Stimulated activated CD4-positive, alpha-beta T cell treated with anti-CD3 and anti-CD28 coated beads, Interleukin-2, amount 100 ng/mL, for 24 hours (primary cell): ENCODE measurements around the gene CGN.

Experiments used
- DNase-seq, 2 donors: peaks; one replicate each; pipeline ENCODE4 v3.0.0-alpha.2; 2020

CGN gene

GRCh38 chr1:151549199-151549598, 38.0 kb downstream of the CGN start:
- DNase-seq = no peak

DNA sequence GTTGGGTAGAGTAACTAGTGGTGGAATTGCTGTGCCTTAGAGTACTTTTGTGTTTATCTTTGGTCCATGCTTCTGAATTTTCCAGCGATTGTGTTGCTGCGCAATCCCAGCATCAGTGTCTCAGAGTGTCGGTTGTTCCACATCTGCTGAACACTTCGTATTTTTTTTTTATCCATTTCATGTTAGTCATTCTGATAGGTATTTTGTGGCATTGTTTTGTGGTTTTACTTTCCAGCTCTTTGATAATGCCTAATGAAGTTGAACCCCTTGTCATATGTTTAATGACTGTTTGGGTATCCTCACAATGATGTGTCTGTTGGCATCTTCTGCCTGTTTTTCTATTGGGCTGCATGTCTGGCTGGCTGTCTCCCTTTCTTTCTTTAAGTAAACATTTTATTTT, 42.5 kb downstream of the CGN start:
- no peak for DNase-seq

DNA sequence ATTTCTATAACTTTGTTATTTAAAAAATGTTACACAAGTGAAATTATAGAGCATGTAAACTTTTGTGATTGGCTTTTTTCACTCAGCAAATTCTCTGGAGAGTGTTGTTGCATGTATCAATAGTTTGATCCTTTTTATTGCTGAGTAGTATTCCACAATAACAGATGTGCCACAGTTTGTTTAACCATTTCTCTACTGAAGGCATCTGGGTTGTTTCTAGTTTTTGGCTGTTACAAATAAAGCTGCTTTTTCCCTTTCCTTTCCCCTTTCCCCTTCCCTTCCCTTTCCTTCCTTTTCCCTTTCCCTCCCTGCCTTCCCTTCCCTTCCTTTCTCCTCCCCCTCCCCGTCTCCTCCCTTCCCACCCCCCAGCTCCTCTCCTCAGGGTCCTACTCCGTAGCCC, 44.9 kb downstream of the CGN start:
- no peak for DNase-seq

DNA sequence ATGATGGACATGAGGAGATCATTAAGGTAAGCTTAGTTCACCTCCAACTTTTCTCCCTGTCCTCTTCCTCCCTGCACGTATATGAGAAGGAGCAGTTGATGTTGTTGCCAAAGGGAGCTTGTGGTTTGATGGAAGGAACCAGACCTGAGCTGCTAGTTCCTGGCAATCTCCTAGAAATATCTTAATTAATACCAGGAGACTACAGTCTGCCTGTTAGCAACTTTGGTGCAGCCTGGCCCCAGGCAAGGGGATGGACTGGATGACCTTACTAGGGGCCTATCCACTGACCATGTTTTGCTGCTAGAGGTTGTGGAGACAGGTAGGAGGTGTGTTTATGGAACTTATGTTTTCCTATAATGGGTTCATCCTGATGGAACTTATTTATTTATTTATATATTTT, 51.5 kb downstream of the CGN start:
- DNase-seq = no peak

GRCh38 chr1:151563376-151563775, 52.2 kb downstream of the CGN start:
- DNase-seq = no peak

- DNase-seq = no peak
Measured at GRCh38 chr1:151565502-151566189, 54.5 kb downstream of the CGN start.

DNA sequence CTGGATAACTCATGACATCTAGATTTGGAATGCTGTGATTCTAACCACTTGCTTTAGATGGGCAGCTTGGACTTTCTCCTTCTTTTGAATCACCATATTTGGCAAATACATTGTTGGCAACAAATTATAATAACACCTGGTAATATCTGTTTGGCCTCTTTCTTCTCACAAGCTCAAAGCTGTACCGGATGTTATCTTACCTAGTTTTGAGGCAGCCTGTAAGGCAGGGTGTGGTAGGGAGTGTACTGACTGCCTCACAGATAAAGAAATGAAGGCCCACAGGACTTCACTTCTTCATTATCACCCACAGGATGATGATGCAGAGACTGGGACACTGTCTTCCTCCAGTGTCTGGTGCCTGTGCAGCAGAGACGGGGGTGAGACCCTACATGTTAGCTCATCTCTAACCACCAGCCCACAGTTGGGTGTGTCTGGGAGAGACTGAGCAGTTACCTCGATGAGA, 57.5 kb downstream of the CGN start:
- DNase-seq = peak in 1 of 2 donors; percentile 20

DNA sequence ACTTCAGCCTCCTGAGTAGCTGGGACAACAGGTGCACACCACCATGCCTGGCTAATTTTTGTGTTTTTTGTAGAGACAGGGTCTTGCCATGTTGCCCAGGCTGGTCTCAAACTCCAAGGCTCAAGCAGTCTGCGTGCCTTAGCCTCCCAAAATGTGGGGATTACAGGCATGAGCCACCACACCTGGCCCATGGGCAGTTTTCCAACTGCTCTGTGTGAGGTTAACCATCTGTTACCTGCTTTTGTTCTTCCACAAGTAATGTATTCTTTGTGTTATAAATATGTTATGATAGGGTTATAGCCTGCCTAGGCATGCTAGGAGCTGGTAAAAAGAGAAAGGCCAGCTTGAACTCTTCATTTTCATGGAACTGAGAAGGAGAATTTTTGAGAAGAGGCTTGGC, 59.6 kb downstream of the CGN start:
- DNase-seq = no peak

DNA sequence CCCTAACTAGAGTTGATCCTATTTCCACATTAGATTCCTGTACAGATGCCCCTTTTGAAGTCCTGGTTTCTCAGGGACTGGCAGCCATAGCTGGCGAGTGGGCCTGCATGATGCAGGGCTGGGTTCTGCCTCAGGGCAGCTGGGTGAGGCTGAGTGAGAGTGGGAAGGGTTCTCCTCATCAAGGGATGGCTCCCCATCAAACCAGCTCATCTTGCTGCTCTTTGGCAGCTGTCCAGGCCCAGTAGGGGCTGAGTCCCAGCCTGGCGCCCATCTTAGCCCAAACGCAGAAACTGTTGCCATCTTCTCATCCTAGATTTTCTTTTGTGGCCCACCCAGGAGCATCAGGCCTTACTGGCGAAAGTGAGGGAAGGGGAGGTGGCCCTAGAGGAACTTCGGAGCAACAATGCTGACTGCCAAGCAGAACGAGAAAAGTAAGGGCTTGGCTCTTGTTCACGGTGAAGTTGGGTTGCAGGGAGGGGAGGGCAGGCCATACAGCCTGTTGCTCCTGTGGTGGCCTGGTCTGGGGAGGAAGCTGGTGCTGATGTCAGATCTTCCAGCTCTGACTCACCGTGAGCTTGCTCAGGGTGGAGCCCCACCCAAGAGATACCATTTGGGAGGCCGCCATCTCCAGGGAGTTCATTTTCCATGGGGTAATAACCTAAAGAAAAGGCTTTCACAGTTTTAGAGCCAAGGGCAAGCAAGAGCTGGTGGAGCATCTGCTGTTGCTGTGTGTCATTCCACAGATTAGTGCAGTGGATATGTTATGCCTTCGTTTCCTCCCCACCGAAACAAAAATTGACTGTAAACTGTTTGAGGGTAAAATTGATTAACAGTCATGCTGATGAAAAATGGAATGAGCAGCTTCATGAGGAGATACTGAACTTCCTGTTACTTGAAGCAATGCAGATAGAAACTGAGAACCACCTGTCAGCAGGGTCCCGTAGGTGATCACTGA, 63.7 kb downstream of the CGN start:
- DNase-seq = peak in 1 of 2 donors; percentile 19

DNA sequence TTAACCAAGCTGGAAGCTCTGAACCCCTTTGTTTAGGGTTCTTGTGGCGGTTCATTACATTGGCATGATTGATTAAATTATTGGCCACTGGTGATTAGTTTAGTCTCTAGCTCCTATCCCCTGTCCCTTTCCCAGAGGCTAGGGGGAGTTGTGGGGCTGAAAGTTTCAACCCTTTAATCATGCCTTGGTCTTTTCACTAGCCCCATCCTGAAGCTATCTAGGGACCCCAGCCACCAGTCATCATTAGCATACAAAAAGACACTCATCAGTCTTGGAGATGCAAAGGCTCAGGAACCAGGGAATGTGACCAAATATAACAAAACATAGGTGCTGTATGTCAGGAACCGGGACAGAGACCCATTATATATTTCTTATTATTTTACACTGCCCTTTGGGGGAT, 66.0 kb downstream of the CGN start:
- DNase-seq = no peak

DNA sequence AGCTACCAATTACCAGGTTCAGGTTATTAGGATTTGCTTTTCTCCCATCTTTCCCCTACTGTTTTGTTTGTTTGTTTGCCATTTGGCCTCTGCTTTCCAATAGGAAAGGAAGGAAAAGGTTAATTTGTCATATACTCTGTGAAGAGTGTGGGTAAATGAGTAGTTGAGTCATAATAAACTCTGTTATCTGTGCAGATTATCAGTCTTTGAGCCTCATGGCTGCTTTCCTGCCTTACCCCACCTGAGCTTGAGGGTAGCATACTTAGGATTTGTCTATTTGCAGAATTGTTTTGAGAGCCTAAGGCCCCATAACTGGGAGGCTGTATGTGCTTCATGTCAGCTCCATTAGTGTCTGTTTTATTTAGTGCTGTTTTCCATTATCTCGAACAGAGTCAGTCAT, 67.8 kb downstream of the CGN start:
- DNase-seq = no peak

DNA sequence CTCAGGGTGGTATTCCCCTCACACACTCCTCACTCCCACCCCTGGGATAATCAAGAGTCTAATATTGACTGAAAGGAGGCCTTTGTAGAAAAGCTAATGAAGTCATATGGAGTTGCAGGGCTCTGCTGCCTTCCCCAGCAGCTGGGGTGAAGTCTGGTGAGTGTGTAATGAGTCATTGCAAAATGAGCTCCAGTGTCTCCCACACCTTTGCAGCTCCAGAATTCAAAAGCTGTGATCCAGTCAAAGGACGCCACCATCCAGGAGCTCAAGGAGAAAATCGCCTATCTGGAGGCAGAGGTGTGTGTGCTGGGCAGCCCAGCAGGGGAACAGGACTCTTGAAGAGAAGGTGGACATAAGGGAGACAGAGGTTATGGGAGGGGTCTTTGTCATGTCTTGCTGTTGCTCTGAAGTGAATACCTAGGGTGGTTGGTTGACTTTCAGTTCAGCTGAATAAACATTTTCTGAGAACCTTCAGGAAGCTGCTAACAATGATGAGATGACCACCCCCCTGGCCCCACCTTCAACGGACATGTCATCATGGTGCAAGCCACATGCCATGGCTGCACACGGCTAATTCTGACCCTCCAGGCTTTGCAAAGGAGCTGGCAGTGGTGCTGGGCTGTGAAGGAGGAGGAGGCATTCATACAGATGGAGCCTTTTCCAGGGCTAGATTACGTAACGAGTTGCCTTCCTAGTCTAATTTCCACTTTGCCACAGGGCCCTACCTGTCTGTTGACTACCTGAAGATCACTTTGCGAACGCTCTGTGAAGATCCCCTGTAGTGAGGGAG, 68.4 kb downstream of the CGN start:
- no peak for DNase-seq

DNA sequence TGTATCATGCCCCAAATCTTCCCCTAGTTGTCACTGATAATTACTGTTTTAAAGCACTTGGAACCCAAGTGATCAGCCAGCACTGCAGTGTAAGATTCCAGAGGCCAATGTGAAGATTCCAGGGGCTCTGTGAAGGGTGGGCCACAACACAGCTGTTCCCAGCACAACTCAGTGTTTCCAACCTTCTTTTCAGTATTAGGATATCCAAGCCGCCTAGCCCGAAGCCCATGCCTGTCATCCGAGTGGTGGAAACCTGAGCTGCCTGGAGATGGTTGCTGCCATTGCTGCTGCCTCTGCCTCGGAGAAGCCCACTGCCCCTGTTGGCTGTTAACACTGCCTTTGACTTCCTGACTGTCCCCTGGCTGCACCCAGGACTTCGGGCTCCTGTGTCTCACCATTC, 70.3 kb downstream of the CGN start:
- no peak for DNase-seq

- DNase-seq = no peak
Measured at GRCh38 chr1:151581921-151582320, 70.7 kb downstream of the CGN start.

- no peak for DNase-seq
Measured at GRCh38 chr1:151583796-151584195, 72.6 kb downstream of the CGN start.

- no peak for DNase-seq
Measured at GRCh38 chr1:151584278-151584677, 73.1 kb downstream of the CGN start.

- no peak for DNase-seq
Measured at GRCh38 chr1:151584780-151585179, 73.6 kb downstream of the CGN start.

- DNase-seq = no peak
Measured at GRCh38 chr1:151585622-151586021, 74.4 kb downstream of the CGN start.
